B cell (primary cell): ENCODE results near the gene EHMT2. TPM values are rescaled to one million over a fixed set of nuclear protein-coding genes. Genes with fewer than 3 reads are reported as not detected.

Source experiments
- ATAC-seq: fragments of 200-7000 bp; cut with Tn5 transposase; one replicate; pipeline ENCODE4 v1.10.0; 2021; ENCODE audit warnings: low read depth, mild to moderate bottlenecking, moderate number of reproducible peaks, moderate library complexity
- CTCF ChIA-PET: fragments of 350-600 bp; sonication (Branson Sonifier 250); formaldehyde crosslinking; loops from one replicate; lab custom pipeline; 2021; ENCODE audit warnings: antibody characterized with exemption, inconsistent platforms; lab: Charles Lee
- POLR2A ChIA-PET: fragments of 350-600 bp; sonication (Branson Sonifier 250); formaldehyde crosslinking; loops from one replicate; lab custom pipeline; 2021; ENCODE audit warnings: antibody characterized with exemption; lab: Charles Lee
- DNase-seq: peaks from one replicate; pipeline ENCODE4 v3.0.0; 2013
- H2AFZ ChIP-seq: 2 replicates; pipeline ENCODE4 v1.6.1; 2012; ENCODE audit warnings: mild to moderate bottlenecking, low read depth, low read length; ENCODE audit not compliant: insufficient read depth, poor library complexity, severe bottlenecking
- H3K27ac ChIP-seq, 2 donors: 1 replicate in 1 of 2; 2 replicates in 1 of 2; pipeline ENCODE4 v1.5.1; 2012 to 2013; ENCODE audit warnings: low read length in 2 of 2, mild to moderate bottlenecking in 2 of 2, moderate library complexity in 1 of 2
- H3K27me3 ChIP-seq, 4 experiments: fragments of 200-600 bp in 1 of 4; sonication (generic) in 1 of 4; replicated peaks in 1 of 4; 1 replicate in 2 of 4; 2 replicates in 2 of 4; pipeline versions ENCODE4 v1.6.1 to v1.7.0; 2013 to 2016; ENCODE audit warnings: low read length in 3 of 4, mild to moderate bottlenecking in 2 of 4, mixed read lengths in 1 of 4, moderate library complexity in 1 of 4; ENCODE audit not compliant: insufficient read depth in 4 of 4, control insufficient read depth in 3 of 4; ENCODE audit errors: control extremely low read depth in 1 of 4
- H3K36me3 ChIP-seq, 2 experiments: replicated peaks in 1 of 2; 1 replicate in 1 of 2; 2 replicates in 1 of 2; pipeline versions ENCODE4 v1.6.1 to v1.7.1; 2013; ENCODE audit warnings: low read length in 1 of 2; ENCODE audit not compliant: insufficient read depth in 2 of 2, control insufficient read depth in 1 of 2; ENCODE audit errors: control extremely low read depth in 1 of 2, extremely low read depth in 1 of 2
- H3K4me1 ChIP-seq, 2 donors: fragments of 200-600 bp in 1 of 2; sonication (generic) in 1 of 2; 1 replicate in 1 of 2; 2 replicates in 1 of 2; pipeline versions ENCODE4 v1.5.1 to v1.6.1; 2013 to 2017; ENCODE audit warnings: low read length in 2 of 2; ENCODE audit not compliant: control insufficient read depth in 2 of 2, insufficient read depth in 2 of 2
- H3K4me2 ChIP-seq: replicated peaks from 2 replicates; pipeline ENCODE3; 2012; ENCODE audit warnings: mild to moderate bottlenecking, low read depth, low read length; ENCODE audit not compliant: poor library complexity, severe bottlenecking
- H3K4me3 ChIP-seq, 5 experiments: fragments of 200-600 bp in 1 of 5; sonication (generic) in 1 of 5; 1 replicate in 3 of 5; 2 replicates in 2 of 5; pipeline versions ENCODE4 v1.5.1 to v1.7.0; 2011 to 2016; ENCODE audit warnings: low read length in 4 of 5, mild to moderate bottlenecking in 4 of 5, low read depth in 2 of 5, control low read depth in 1 of 5, moderate library complexity in 1 of 5; ENCODE audit not compliant: insufficient read depth in 1 of 5; ENCODE audit errors: control extremely low read depth in 1 of 5, extremely low read depth in 1 of 5
- H3K79me2 ChIP-seq: fragments of 200-600 bp; sonication (generic); one replicate; pipeline ENCODE4 v1.6.0; 2016; ENCODE audit warnings: low read length; ENCODE audit not compliant: control insufficient read depth, insufficient read depth
- H3K9ac ChIP-seq: fragments of 200-600 bp; sonication (generic); 2 replicates; pipeline ENCODE4 v1.6.1; 2017; ENCODE audit warnings: mild to moderate bottlenecking, low read length, moderate library complexity
- H3K9me3 ChIP-seq, 3 donors: one replicate each; pipeline versions ENCODE4 v1.6.1 to v1.7.1; 2013; ENCODE audit warnings: low read length in 2 of 3; ENCODE audit not compliant: control insufficient read depth in 2 of 3, insufficient read depth in 1 of 3; ENCODE audit errors: control extremely low read depth in 1 of 3
- H4K20me1 ChIP-seq: 2 replicates; pipeline ENCODE4 v1.6.0; 2012; ENCODE audit warnings: mild to moderate bottlenecking, low read length; ENCODE audit not compliant: insufficient read depth, control insufficient read depth, poor library complexity, severe bottlenecking
- H3K27ac Mint-ChIP-seq: one replicate; pipeline ENCODE4 v1.8.0; 2021; ENCODE audit warnings: mixed read lengths
- H3K27me3 Mint-ChIP-seq: one replicate; pipeline ENCODE4 v1.8.0; 2021; ENCODE audit warnings: mixed read lengths
- H3K4me1 Mint-ChIP-seq: one replicate; pipeline ENCODE4 v1.8.0; 2021; ENCODE audit warnings: mixed read lengths
- H3K4me3 Mint-ChIP-seq: one replicate; pipeline ENCODE4 v1.8.0; 2021; ENCODE audit warnings: mixed read lengths
- H3K9me3 Mint-ChIP-seq: one replicate; pipeline ENCODE4 v1.8.0; 2022; ENCODE audit warnings: mixed read lengths; ENCODE audit not compliant: insufficient read depth
- CTCF ChIP-seq: fragments of 200-600 bp; IDR thresholded peaks from one replicate; pipeline ENCODE4 v1.8.0; 2022; ENCODE audit warnings: antibody characterized with exemption, mild to moderate bottlenecking
- EZH2 ChIP-seq: IDR thresholded peaks from 2 replicates; pipeline ENCODE4 v1.6.1; 2012; ENCODE audit warnings: borderline replicate concordance, low read depth, mild to moderate bottlenecking, moderate library complexity, low read length; ENCODE audit not compliant: insufficient read depth, poor library complexity, severe bottlenecking
- WGBS: methylation state at CpG from one replicate; pipeline ENCODE4 v1.1.5; 2013; ENCODE audit warnings: missing lambda C conversion rate; ENCODE audit not compliant: insufficient coverage; 5-methylcytosine and 5-hydroxymethylcytosine counted together
- intact Hi-C: fragments of 100-400 bp; cut with micrococcal nuclease; formaldehyde crosslinking; loops from one replicate; pipeline ENCODE4 v1.10.0; 2022
- polyA plus RNA-seq: library from polyadenylated mRNA; depleted of rRNA; stranded (reverse); fragments of >200 nt; gene quantifications from 2 replicates; pipeline ENCODE4 v1.2.3, GENCODE V29; 2012
- total RNA-seq, 2 donors: library from RNA; stranded (reverse); fragments of 120-200 nt in 1 of 2; gene quantifications; 1 replicate in 1 of 2; 2 replicates in 1 of 2; pipeline versions ENCODE4 v1.2.3 to v1.2.4, GENCODE V29; 2013 to 2022

The EHMT2 gene
- total and polyA plus RNA-seq, 2 donors (not counting 1 experiment from before 2014, with no cell fraction given), result 86.1 to 108 TPM

DNA sequence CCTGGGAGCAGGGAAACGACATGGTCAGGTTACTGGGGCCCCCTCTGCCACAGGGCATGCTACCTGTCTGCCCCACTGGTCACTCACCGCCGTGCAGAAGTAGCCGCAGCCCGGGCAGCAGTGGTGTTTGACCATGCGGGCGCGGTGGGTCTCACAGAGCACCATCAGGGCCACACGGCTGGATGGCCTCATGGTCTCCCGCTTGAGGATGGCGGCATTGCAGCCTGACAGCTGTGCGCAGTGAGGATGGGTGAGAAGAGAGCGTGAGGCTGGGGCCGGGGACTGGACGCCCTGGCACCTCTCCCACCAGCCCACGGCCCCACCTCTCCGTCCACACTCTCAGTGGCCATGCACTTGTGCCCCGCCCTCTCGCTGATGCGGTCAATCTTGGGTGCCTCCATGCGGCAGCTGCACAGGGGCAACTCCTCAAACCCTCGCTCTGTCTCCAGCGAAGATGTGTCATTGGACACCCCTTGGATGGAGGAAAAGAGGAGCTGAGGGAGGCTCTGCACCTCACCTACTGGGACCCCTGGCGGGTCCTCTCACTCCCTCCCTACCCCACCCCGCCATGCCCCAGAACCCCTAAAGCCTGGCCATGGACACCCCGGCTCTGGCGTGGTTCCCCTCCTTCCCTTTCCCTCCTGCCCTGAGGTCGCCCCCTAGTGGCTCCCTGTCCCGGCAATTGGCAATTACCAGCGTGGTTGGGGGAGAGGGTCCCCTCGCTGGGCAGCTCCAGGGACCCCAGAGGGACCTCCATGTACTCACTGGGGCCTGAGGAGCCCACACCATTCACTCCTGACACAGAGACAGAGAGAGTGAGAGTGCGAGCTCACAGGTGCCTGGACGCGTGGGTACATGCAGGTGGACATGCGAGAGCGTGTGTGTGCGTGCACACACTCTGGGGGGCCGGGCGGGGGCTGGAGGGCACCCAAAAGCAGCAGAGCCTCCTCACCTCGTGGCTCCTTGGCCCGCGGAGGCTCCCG is 8.9 kb downstream of the EHMT2 start:
- Histone ChIP-seq H3K9ac (no peak overlapping the region), H3K27me3 (no peaks in the 10 kb centered on the region), H3K36me3 (peaks cover 2 to 70% of the 10 kb centered on the region in 2 experiments), H3K4me3 (no peak overlapping the region), H3K27ac (no peak overlapping the region), H3K4me2 (no peak overlapping the region), H4K20me1 (peaks cover 6% of the 10 kb centered on the region), H3K79me2 (no peaks in the 10 kb centered on the region), H2AFZ (no peak overlapping the region), H3K9me3 (no peaks in the 10 kb centered on the region), H3K4me1 (no peaks in the 10 kb centered on the region)
- 91% methylated on average over 30 of the region's 43 CpGs for WGBS
- CTCF ChIA-PET, result interaction anchor here (0.9 to 3.4 kb wide), 12 partner anchors 10 to 210 kb away, joined by 3 to 12 read pairs (median 4); partner anchors contain the start of genes MSH5 and NEU1
- H3K27ac Mint-ChIP-seq, result peak overlapping the region; percentile 32
- no peaks in the 10 kb centered on the region for H3K27me3 Mint-ChIP-seq
- no peaks in the 10 kb centered on the region for H3K4me1 Mint-ChIP-seq
- ATAC-seq, result no peak
- no peak overlapping the region for H3K4me3 Mint-ChIP-seq
- DNase-seq, result peak; percentile 62
- intact Hi-C loops, result no loop called here
- TF ChIP-seq CTCF, result peak; percentile 77
- TF ChIP-seq EZH2, result no peak
- H3K9me3 Mint-ChIP-seq, result no peaks in the 10 kb centered on the region
- POLR2A ChIA-PET, result no interaction called here
